HUDEP-2 (cell line): ENCODE measurements around the gene JARID2.

Experiments used
- DNase-seq, 76 experiments: peaks; one replicate each; lab custom pipeline; 2025; ENCODE audit not compliant: unreplicated experiment in 76 of 76; lab: John Stamatoyannopoulos, UW

The JARID2 gene

DNA sequence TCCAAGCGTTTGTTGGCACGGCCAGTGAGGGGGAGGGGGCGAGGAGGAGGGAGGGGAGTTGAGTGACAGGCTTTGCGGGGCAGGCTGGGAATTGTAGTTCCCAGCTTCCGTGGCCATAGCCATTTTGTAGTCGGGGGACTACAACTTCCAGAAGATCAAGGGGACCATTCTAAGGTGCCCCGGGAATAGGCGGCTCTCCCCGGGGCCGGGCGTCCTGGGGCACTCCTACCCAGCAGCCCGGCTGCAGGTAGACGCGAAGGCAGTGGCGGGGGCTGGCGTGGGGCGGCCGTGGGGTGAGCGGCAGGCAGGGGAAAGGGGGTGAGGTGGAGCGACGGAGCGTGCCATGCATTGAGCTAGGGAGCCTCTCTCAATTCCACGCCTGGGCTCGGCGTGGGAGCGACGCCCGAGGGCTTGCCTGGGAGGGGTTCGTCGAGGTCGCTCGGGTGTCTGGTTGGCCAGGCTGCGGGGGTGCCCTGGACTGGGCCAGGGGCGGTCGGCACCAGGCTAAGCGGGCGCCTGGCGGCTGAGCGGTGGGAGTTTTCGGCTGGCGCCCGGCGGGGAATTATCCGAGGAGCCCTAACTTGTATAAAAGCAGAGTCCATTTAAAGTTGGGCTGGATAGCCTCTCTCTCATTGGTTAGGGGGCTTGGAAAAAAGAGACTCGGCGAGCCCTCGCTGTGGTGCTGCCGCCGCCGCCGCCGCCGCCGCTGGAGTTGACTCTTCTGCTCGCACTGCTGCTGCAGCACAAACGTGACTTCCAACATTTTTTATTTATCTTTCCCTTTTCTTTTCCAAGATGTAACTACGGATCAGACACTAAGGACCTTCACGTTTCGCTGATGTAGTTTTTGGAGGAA, at the start of gene JARID2:
TSS of gene JARID2 (plus strand) at position 709 of the 856 bp plus-strand sequence. CDS start 471 bp downstream, outside the sequence.
- peak; percentile 73 to 100 (median 99) for DNase-seq

DNA sequence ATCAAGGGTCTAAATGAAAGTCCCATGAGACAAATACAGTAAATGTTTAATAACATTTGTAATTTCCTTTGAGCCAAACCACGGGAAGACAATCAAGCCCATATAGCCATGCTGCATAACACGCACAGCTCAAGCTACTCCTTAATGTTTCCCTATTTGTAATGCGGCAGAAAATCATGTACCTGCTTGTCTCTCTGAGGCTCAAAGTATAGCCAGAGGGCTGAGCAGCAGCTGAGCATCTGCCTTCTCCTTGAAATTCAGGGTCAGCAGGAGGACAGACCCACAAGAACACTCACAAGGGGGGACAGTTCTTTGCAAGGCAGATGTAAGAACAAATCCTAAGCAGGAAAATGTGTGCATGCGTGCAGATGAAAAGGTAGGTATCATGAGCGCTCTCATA, 45.8 kb upstream of the JARID2 start:
- no peak for DNase-seq

DNA sequence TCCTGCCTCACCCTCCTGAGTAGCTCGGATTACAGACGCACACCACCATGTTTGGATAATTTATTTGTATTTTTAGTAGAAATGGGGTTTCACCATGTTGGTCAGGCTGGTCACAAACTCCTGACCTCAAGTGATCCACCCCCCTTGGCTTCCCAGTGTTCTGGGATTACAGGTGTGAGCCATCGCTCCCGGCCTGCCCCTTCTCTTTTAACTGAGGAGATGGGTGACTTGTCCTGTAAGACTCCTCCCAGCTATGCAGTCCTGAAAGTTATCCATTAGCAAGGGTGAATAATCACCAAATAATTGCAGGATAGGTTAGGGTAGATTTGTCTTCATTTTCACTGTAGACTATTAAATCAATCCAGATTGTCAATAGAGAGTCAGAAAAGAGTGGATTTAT, 40.5 kb upstream of the JARID2 start:
- DNase-seq: no peak

DNA sequence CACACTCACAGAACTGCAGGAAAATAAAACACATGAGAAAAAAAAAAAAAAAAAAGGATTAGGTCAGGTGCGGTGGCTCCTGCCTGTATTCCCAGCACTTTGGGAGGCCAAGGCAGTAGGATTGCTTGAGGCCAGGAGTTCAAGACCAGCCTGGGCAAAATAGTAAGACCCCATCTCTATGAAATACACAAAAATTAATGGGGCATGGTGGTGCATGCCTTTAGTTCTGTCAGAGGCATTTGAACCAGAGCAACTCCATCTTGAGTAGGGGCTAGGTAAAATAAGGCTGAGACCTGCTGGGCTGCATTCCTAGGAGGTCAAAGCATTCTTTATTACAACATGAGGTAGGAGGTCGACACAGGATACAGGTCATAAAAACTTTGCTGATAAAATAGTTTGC, 39.0 kb upstream of the JARID2 start:
- no peak for DNase-seq

DNA sequence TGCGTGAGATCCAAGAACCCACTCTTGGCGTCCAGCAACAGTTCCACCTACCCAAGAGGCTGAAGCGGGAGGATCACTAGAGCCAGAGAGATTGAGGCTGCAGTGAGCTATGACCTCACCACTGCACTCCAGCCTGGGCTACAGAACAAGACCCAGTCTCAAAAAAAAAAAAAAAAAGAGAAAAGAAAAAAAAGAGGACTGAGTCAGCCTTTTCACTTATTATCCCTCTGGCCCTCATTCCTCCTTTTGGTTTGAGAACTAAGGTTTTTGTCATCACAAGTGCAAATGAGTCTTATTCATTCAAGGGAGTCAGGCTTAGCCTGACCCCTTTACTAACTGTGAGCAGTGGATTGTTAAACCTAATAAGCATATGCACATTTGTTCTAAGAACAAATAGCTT, 37.9 kb upstream of the JARID2 start:
- DNase-seq: peak in 1 of 76 experiments; percentile 3

DNA sequence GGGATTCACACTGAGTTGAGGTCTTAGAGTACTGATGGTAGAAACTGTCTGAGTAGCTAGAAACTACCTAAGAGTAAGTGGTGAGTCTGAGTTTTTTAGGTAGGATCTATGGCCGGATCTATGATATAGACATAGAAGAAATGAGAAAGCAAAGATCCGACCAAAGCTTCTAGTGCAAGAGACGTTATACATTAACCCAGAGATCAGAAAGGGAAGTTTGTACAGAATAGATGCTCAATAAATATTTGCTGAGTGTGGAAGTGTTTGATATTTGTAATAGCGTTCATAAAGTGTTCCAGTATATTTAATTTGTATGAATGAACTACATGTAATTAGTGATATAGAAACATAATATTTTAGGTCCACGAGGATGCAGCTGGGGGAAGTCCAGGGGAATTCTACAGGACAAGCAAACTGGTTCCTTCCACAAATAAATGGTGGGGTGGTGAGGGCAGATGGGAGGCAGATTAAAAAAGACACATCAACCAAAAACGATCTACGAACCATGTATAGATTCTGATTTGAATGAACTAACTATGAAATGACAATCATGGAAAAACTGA, 31.9 kb upstream of the JARID2 start:
- no peak for DNase-seq

DNA sequence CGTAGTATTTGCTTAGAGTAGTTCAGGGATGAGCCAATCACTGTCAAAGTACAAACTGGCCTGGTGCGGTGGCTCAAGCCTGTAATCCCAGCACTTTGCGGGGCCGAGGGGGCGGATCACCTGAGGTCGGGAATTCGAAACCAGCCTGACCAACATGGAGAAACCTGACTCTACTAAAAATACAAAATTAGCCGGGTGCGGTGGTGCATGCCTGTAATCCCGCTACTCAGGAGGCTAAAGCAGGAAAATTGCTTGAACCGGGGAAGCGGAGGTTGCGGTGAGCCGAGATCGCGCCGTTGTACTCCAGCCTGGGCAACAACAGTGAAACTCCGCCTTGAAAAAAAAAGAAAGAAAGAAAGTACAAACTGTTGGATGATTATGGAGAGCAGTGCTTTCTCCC, 27.5 kb upstream of the JARID2 start:
- no peak for DNase-seq

DNA sequence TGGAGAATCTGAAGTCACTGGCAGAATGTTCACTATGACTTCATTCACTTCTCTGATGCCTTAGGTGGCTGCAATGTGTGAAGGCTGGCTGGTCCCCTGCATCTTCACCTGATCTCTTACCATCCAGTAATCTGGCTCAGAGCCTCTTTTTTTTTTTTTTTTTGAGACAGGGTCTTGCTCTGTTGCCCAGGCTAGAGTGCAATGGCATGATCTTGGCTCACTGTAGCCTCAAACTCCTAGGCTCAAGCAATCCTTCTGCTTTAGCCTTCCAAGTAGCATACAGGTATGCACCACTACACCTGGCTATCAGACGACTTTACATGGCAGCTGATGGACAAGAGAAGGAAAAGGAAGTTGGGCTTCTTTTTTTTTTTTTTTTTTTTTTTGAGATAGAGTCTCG, 25.8 kb upstream of the JARID2 start:
- no peak for DNase-seq

DNA sequence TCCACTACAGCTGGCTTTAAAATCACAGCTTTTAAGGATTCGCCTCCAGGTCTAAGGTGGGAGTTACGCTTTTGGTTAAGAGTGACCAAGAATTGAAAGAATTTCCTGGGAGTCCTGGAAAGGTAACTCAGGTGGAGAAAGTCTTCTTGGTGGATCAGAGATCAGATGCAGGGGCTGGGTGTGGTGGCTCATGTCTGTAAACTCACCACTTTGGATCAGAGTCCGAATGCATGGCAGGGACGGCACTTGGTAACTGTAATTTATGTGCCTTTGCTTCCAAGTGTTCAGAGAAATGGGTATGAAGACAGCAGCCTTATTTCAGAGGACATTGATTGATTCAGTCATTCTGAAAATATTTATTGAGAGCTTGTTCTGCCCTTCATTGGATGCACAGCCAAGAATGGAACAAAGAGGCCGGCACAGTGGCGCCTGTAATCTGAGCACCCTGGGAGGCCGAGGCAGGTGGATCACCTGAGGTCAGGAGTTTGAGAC, 18.0 kb upstream of the JARID2 start:
- DNase-seq: no peak

DNA sequence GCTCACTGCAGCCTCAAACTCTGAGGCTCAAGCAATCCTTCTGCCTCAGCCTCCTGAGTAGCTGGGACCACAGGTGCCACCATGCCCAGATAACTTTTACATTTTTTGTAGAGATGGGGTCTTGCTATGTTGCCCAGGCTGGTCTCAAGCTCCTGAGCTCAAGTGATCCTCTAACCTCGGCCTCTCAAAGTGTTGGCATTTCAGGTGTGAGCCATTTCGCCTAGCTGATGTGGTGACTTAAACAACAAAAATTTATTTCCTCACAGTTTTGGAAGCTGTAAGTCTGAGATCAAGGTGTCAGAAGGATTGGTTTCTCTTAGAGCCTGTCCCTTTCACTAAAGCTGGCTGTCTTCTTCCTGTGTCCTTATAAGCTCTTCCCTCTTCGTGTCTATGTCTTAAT, 15.0 kb upstream of the JARID2 start:
- DNase-seq: no peak

DNA sequence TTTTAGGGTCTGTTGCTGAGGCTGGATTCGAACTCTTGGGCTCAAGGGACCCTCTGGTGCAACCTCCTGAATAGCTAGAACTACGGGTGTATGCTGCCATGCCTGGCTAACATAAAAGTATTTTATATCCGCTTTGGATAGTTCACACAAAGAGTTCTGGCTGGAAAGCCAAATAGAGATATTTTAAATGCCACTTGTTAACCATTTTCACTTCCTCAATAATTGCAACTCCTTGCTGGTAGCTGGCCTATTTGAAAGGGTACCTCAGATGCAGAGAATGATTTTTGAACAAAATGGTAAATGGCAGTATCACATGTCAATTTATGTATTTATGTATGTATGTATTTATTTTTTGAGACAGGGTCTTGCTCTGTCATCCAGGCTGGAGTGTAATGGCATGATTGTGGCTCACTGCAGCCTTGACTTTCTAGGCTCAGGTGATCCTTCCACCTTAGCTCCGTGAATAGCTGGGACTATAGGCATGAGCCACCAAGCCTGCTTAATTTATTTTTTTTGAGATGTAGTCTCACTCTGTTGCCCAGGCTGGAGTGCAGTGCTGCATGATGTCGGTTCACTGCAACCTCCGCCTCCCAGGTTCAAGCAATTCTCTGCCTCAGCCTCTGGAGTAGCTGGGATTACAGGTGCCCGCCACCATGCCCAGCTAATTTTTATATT, 12.9 kb upstream of the JARID2 start:
- DNase-seq: no peak

DNA sequence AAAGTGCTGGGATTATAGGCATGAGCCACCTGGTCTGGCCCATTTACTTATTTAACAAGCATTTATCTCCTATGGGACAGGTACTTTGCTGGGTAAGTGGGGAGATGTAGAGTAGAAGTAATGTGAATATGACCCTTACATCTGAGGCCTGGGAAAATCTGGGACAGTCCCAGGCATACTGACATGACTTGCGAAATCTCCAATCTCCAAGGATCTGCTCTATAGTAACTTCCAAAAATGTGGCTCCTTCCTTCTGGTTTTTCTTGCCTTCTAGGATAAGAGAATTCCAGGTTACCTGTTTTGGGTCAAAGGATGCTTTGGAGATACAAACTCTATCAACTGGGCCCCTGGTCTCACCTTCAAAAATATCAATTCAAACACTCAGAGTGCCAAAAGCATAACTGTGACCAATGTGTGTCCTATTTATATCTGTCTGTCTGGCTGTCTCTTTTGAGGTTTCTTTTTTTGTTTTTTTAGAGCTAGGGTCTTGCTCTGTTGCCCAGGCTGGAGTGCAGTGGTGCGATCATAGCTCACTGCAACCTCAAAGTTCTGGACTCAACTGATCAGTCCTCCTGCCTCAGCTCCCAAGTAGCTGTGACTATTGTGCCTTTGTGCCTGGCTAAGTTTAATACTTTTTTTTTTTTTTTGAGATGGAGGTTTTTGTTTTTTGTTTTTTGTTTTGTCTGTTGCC, 11.7 kb upstream of the JARID2 start:
- no peak for DNase-seq

DNA sequence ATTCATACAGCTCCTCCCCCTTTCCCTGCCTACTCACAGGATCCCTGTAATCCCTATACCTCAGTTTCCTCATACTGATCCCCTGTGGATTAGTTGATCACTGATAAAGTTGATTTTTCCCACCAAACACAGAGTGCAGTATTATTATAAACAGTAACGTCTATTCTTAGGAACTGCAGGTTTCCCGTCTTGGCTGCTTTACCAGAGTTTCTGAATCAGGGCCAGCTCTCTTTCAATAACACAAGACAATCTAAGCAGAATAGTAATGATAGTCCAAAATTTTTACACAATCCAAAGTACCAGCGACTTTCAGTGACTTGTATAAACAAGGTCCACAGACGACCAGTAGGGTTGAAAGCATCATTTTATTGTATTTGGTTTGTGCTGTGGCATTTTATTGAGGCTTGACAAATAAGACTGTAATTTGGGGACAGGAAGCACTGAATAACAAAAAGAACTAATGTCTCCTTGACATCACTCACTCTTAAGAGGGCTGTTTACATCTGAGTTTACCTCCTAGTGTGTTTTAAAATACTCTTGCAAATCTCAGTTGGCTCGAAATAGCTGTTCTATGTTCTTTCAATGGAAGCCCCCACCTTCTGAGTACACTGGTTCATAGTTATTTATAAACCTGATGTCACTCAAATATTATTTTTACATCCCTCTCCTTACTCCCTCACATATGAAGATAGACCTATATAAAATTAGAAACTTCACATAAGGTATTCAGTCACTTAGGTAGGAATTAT, 6.1 kb upstream of the JARID2 start:
- no peak for DNase-seq

DNA sequence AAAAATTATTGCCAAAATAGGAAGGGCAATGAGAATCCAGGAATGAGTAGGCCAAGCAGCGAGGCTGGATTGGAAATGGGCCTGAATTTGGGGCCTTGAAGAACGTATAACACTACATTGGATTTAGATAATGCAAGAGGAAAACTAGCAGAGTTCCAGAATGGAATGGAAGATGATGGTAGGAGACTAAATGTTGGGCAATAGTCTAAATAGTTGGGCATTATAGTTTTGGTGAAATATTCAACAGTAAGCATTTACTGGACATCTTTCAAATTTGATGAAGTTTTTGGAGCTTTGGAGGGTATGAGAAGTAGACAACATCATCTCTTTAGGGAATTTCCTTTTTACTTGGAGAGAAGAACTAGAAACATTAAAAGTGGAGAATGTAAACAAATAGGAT, 3.4 kb upstream of the JARID2 start:
- DNase-seq: no peak

DNA sequence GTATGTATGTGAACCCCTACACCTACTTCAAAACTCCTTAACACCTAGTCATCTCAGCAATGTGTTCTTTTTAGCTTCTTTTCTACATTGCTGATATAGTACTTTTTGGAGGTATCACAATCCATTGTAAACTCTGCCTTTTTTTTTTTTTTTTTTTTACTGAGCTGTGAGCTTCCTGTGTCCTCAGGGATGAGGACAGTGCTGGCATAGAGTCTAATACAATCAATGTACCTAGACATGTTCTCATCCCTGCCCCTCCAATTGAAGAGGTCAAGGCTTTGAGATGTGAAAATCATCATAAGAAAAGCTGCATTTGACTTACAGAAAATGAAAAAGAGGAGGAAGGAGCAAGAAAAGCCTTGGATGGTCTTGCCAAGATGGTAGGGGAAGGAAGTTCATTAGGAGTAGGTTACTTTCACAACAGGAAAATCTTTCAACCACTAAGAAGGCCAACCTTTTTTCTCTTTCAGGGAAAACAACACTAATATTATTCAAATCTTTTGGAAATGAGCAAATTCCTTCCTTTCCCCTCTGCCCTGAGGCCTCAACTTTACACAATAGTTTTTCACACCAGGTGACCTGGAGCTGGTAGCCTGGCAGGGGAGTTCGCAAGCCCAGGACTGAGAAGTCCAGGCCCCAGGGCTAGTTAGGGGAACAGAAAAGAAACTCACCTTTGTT, 2.8 kb upstream of the JARID2 start:
- no peak for DNase-seq

DNA sequence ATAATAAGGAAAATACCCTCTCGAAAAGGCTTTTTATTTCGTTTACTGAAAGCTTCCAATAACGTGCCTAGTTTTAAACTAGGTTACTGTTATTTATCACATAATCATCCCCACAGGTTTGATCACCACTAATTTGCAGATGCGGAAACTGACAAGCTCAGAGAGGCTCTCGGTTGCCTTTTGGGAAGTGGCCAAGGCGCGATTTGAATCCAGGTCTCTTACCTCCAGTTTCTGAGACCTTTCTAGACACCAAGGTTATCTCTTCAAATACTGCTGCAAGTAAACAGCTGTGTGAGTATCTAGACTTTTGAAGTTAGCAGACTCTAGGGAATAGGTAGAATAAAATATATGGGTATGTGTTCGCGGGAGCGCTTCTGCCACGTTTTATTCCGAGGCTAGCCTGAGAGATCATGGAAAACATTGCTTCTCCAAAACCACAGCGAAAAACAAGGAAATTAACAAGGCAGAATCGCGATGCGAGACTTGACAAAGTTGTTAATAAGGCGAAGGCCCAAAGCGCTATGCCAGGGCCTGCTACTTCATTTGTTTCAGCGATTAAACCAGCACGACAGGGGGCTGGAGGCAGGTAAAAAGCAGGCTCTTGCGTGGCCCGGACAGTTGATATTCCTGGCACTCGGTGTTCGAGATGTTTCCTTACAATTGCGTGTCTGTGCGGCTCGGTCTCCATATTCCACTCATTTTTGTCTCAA, 1.8 kb upstream of the JARID2 start:
- peak in 1 of 76 experiments; percentile 47 for DNase-seq

DNA sequence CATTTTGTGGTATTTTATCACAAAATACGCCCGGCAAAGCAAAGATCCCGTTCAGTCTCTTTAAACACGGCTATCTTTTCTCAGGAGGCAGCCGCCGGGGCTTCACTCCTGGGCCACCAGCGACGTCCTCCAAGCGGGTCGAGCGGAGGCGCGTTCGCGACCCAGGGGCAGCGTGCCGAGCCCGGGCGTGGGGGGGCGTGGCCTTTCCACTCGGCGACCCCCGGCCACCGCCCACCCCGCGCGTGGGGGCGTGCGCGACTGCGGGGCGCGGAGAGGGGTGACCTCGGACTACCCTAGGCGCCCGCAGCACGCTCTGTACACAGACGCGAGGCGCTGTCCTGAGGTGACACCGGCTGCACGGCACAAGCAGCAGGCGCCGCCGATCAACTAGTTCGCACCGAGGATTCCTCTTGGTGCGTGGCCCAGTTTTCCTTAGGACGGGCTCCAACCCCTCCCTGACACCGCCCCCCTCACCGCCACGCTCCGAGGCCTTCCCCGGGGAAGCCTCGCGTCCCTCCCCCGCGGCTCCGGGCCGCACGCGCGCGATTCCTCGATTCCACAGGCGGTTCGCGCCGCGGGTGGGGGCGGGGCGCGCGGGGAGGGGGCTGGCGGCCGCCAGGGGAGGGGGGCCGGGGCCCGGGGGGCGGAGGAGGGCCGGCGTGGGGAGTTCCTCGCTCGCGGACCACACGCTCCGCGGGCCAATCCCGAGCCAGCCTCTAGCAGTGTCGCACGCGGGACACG, 1.1 kb upstream of the JARID2 start:
- DNase-seq: peak in 61 of 76 experiments; percentile 31 to 81 (median 68)

DNA sequence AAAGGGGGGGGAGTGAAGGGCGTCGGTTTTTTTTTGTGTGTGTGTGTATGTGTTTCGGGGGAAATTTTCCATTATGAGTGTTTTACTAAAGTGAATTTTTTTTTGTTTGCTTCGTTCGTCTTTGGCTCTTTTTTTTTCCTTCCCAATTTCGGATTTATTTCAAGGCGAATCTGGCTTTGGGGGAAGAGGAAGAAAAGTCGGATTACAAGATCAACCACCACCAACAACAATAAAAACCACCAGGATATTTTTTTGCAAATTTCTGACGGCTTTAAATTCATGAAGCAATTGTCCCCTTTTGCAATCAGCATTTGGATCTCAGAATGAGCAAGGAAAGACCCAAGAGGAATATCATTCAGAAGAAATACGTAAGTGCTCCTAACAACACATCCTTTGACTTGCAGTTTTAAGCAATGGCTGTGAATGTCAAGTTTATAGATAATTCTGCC, 372 bp downstream of the JARID2 start:
- no peak for DNase-seq
